Stimulated activated CD4-positive, alpha-beta T cell treated with anti-CD3 and anti-CD28 coated beads, Interleukin-2, amount 100 ng/mL, for 24 hours (primary cell): ENCODE measurements around the gene PKN1.
"Not testable (repeated sequence)": the region's sequence is repeated elsewhere in the genome, so short reads cannot be mapped to it uniquely, and the experiment has no call there.

Experiments
- DNase-seq, 2 donors: peaks; one replicate each; pipeline ENCODE4 v3.0.0-alpha.2; 2020

The PKN1 gene

GRCh38 chr19:14492756-14493337 is 59.7 kb downstream of the PKN1 start:
- DNase-seq: no peak

- DNase-seq: no peak
These were observed 61.3 kb downstream of the PKN1 start for GRCh38 chr19:14494411-14494810.

- no peak for DNase-seq
These were observed 62.0 kb downstream of the PKN1 start for GRCh38 chr19:14494910-14495671.

GRCh38 chr19:14495672-14496028 is 62.5 kb downstream of the PKN1 start:
- no peak for DNase-seq

GRCh38 chr19:14496029-14496833 is 63.1 kb downstream of the PKN1 start, which contains the start of gene GIPC1:
Gene GIPC1 (minus strand): TSS chr19:14496127. CDS start chr19:14482976, 13,151 bp downstream.
- peak; percentile 84 to 87 for DNase-seq

- no peak for DNase-seq
These were observed 63.7 kb downstream of the PKN1 start for GRCh38 chr19:14496834-14497227.

- DNase-seq: no peak
These were observed 64.3 kb downstream of the PKN1 start for GRCh38 chr19:14497228-14497921.

- DNase-seq: no peak
These were observed 69.4 kb downstream of the PKN1 start for GRCh38 chr19:14502334-14503092.

- no peak for DNase-seq
These were observed 70.2 kb downstream of the PKN1 start for GRCh38 chr19:14503285-14503684.

GRCh38 chr19:14504575-14504974 is 71.5 kb downstream of the PKN1 start:
- not testable (repeated sequence) for DNase-seq

GRCh38 chr19:14505488-14506239 is 72.6 kb downstream of the PKN1 start:
- DNase-seq: peak; percentile 78 to 82

- no peak for DNase-seq
These were observed 74.8 kb downstream of the PKN1 start for GRCh38 chr19:14507704-14508542.

GRCh38 chr19:14510311-14511228 is 77.5 kb downstream of the PKN1 start:
- DNase-seq: no peak

GRCh38 chr19:14511229-14511593 is 78.1 kb downstream of the PKN1 start:
- no peak for DNase-seq

GRCh38 chr19:14512406-14512961 is 79.4 kb downstream of the PKN1 start:
- DNase-seq: no peak

GRCh38 chr19:14514215-14514863 is 81.2 kb downstream of the PKN1 start:
- no peak for DNase-seq

GRCh38 chr19:14515501-14516047 is 82.5 kb downstream of the PKN1 start:
- no peak for DNase-seq

- no peak for DNase-seq
These were observed 83.0 kb downstream of the PKN1 start for GRCh38 chr19:14516048-14516534.
